ENCODE results near the gene GP2. TPM values are rescaled to one million over a fixed set of nuclear protein-coding genes. Genes with fewer than 3 reads are reported as not detected.

Gene GP2
- 1 to 10 TPM in 3 of 4 donors, under 1 TPM in 1; 0.98 to 7.8 (median 2.7) TPM for total RNA-seq

GRCh38 chr16:20327444-20328041, at the start of gene GP2:
GP2 (minus strand) TSS chr16:20327513; CDS start chr16:20326431, 1,082 bp downstream.
- H3K4me1 ChIP-seq = no peaks in the 10 kb centered on the region
- H3K27me3 ChIP-seq = no peaks in the 10 kb centered on the region
- 75 to 87% methylated on average over 7 of the region's 7 CpGs for WGBS, 2 donors
- H3K9me3 ChIP-seq = no peaks in the 10 kb centered on the region
- no peaks in the 10 kb centered on the region for H3K36me3 ChIP-seq
- no peak within 1 kb of the TSS for H3K4me3 ChIP-seq
- H3K27ac ChIP-seq = no peak within 1 kb of the TSS
- DNase-seq (ENCODE audit: low spot score in 2 of 2) = no peak
- TF ChIP-seq EP300 (IDR thresholded peaks at IDR 0.05) (no peak), POLR2A (IDR thresholded peaks at IDR 0.05) (no peak), CTCF (IDR thresholded peaks at IDR 0.05) (no peak)

- no peak for DNase-seq (ENCODE audit: low spot score in 2 of 2)
- no peaks in the 10 kb centered on the region for H3K36me3 ChIP-seq
- no peaks in the 10 kb centered on the region for H3K4me1 ChIP-seq
- H3K27ac ChIP-seq = no peak overlapping the region
- no peak for TF ChIP-seq CTCF (IDR thresholded peaks at IDR 0.05)
- TF ChIP-seq EP300 (IDR thresholded peaks at IDR 0.05) = no peak
- TF ChIP-seq POLR2A (IDR thresholded peaks at IDR 0.05) = no peak
- H3K9me3 ChIP-seq = peaks cover 0 to 4% (median 0%) of the 10 kb centered on the region in 4 donors
- H3K27me3 ChIP-seq = no peaks in the 10 kb centered on the region
- H3K4me3 ChIP-seq = no peak overlapping the region
- WGBS, 2 donors = 81 to 84% methylated on average over 5 of the region's 5 CpGs
These were observed 45.4 kb upstream of the GP2 start for GRCh38 chr16:20372701-20373100.

- Histone ChIP-seq H3K4me1 (no peaks in the 10 kb centered on the region), H3K4me3 (no peak overlapping the region), H3K9me3 (peaks cover 0 to 4% (median 0%) of the 10 kb centered on the region in 4 donors), H3K36me3 (no peaks in the 10 kb centered on the region), H3K27me3 (no peaks in the 10 kb centered on the region), H3K27ac (no peak overlapping the region)
- TF ChIP-seq POLR2A (IDR thresholded peaks at IDR 0.05) = no peak
- no peak for TF ChIP-seq CTCF (IDR thresholded peaks at IDR 0.05)
- no peak for TF ChIP-seq EP300 (IDR thresholded peaks at IDR 0.05)
- 67 to 70% methylated on average over 9 of the region's 9 CpGs for WGBS, 2 donors
- DNase-seq (ENCODE audit: low spot score in 2 of 2) = no peak
These were observed 42.2 kb upstream of the GP2 start for GRCh38 chr16:20369452-20370054.

- Histone ChIP-seq H3K36me3 (no peaks in the 10 kb centered on the region), H3K27me3 (no peaks in the 10 kb centered on the region), H3K27ac (no peak overlapping the region), H3K4me1 (no peaks in the 10 kb centered on the region), H3K9me3 (no peaks in the 10 kb centered on the region), H3K4me3 (no peak overlapping the region)
- DNase-seq (ENCODE audit: low spot score in 2 of 2) = no peak
- TF ChIP-seq EP300 (IDR thresholded peaks at IDR 0.05) (no peak), CTCF (IDR thresholded peaks at IDR 0.05) (no peak), POLR2A (IDR thresholded peaks at IDR 0.05) (no peak)
- WGBS, 2 donors = 60 to 63% methylated on average over 3 of the region's 3 CpGs
These were observed 36.7 kb upstream of the GP2 start for GRCh38 chr16:20364051-20364450.

- no peak overlapping the region for H3K27ac ChIP-seq
- H3K27me3 ChIP-seq = no peaks in the 10 kb centered on the region
- TF ChIP-seq CTCF (IDR thresholded peaks at IDR 0.05) = no peak
- TF ChIP-seq EP300 (IDR thresholded peaks at IDR 0.05) = no peak
- TF ChIP-seq POLR2A (IDR thresholded peaks at IDR 0.05) = no peak
- no peaks in the 10 kb centered on the region for H3K4me1 ChIP-seq
- no peak overlapping the region for H3K4me3 ChIP-seq
- H3K9me3 ChIP-seq = no peaks in the 10 kb centered on the region
- DNase-seq (ENCODE audit: low spot score in 2 of 2) = no peak
- 42 to 53% methylated on average over 2 of the region's 2 CpGs for WGBS, 2 donors
- no peaks in the 10 kb centered on the region for H3K36me3 ChIP-seq
These were observed 35.9 kb upstream of the GP2 start for GRCh38 chr16:20363191-20363590.

All from tibial nerve (tissue), 4 donors.